Measurements from ENCODE around the gene CACNA2D3.

DNA sequence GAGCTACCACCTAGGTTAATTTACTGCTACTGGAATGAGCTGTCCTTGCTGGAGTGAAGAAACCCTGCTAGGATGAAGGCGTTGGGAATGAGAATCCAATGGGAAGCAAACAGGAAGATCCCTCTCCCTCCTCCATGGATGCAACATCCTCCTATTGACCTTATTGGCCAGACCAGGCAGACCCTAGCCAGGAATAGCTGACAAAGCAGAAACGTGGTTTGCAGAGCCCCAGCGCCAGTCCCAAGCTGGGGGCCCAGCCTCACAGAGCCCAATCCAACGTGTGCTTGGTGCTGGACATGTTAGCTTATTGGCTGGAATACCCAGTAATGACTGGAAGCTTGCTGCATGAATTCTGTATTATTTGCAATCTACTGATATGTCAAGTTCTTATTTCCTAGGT lies 532.4 kb downstream of the CACNA2D3 start:
- TF ChIP-seq LEF1 (IDR thresholded peaks at IDR 0.05; ENCODE audit: borderline replicate concordance) (no peak), ELF4 (IDR thresholded peaks at IDR 0.05) (no peak), TARDBP (IDR thresholded peaks at IDR 0.05) (no peak)
- TF ChIP-seq, protein P1, sequence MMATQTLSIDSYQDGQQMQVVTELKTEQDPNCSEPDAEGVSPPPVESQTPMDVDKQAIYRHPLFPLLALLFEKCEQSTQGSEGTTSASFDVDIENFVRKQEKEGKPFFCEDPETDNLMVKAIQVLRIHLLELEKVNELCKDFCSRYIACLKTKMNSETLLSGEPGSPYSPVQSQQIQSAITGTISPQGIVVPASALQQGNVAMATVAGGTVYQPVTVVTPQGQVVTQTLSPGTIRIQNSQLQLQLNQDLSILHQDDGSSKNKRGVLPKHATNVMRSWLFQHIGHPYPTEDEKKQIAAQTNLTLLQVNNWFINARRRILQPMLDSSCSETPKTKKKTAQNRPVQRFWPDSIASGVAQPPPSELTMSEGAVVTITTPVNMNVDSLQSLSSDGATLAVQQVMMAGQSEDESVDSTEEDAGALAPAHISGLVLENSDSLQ (IDR thresholded peaks at IDR 0.05), result no peak

Measured in HEK293T (cell line).